ENCODE data around the gene CXCL14. TPM values are rescaled to one million over a fixed set of nuclear protein-coding genes. Genes with fewer than 3 reads are reported as not detected.

Gene CXCL14
- total and polyA plus RNA-seq, 2 donors (not counting 1 experiment from before 2014, with no cell fraction given) = 0.17 TPM; not detected in 1

DNA sequence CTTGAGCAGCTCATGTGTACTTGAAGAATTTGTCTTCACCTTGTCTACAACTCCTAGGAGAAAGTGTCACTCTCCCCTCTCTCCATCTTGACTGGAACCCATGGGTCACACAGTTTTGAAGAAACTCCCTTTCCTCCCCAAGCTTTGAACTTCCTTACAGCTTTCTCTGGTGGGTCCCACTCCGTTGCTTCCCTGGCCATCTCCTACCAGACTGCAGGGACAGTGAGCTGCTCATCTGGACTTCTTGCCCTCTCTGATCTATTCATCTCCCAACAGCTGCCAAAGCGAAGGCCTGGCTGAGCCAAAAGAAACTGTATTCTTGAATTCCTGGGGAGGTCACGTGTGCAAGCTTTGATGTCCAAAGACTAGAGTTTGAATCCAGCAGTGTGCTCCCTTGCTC is 22.7 kb upstream of the CXCL14 start:
- Histone ChIP-seq H3K4me3 (replicated peaks in 1 of 4; ENCODE audit: control extremely low read depth in 1 of 4, insufficient read depth in 1 of 4, low read depth in 3 of 4, low read length in 4 of 4) (no peak overlapping the region), H3K9ac (ENCODE audit: insufficient read depth, low read length) (no peak overlapping the region), H3K27me3 (ENCODE audit: control insufficient read depth, insufficient read depth, low read length) (no peaks in the 10 kb centered on the region), H3K79me2 (ENCODE audit: control insufficient read depth, insufficient read depth, low read length) (no peaks in the 10 kb centered on the region), H3K27ac (ENCODE audit: insufficient read depth, low read length) (no peak overlapping the region), H2AFZ (ENCODE audit: low read length) (no peak overlapping the region), H4K20me1 (ENCODE audit: control insufficient read depth, extremely low read depth, insufficient read depth, low read length) (no peaks in the 10 kb centered on the region), H3K9me3 (ENCODE audit: control insufficient read depth, insufficient read depth, low read depth, low read length) (no peaks in the 10 kb centered on the region), H3K4me2 (ENCODE audit: extremely low read depth, insufficient read depth, low read length) (no peak overlapping the region), H3K36me3 (ENCODE audit: control insufficient read depth, insufficient read depth, low read length) (no peaks in the 10 kb centered on the region), H3K4me1 (ENCODE audit: control insufficient read depth, extremely low read depth, insufficient read depth, low read length) (no peaks in the 10 kb centered on the region)
- no peak for TF ChIP-seq EZH2 (IDR thresholded peaks at IDR 0.05; ENCODE audit: low read length, missing control alignments)
- TF ChIP-seq, protein P1, sequence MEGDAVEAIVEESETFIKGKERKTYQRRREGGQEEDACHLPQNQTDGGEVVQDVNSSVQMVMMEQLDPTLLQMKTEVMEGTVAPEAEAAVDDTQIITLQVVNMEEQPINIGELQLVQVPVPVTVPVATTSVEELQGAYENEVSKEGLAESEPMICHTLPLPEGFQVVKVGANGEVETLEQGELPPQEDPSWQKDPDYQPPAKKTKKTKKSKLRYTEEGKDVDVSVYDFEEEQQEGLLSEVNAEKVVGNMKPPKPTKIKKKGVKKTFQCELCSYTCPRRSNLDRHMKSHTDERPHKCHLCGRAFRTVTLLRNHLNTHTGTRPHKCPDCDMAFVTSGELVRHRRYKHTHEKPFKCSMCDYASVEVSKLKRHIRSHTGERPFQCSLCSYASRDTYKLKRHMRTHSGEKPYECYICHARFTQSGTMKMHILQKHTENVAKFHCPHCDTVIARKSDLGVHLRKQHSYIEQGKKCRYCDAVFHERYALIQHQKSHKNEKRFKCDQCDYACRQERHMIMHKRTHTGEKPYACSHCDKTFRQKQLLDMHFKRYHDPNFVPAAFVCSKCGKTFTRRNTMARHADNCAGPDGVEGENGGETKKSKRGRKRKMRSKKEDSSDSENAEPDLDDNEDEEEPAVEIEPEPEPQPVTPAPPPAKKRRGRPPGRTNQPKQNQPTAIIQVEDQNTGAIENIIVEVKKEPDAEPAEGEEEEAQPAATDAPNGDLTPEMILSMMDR (conservative IDR thresholded peaks at IDR 0.05 in 1 of 2, IDR thresholded peaks at IDR 0.05 in 1 of 2; ENCODE audit: low read depth in 1 of 2, low read length in 2 of 2) = no peak
- no peak for DNase-seq (ENCODE audit: low read depth in 2 of 2)

DNA sequence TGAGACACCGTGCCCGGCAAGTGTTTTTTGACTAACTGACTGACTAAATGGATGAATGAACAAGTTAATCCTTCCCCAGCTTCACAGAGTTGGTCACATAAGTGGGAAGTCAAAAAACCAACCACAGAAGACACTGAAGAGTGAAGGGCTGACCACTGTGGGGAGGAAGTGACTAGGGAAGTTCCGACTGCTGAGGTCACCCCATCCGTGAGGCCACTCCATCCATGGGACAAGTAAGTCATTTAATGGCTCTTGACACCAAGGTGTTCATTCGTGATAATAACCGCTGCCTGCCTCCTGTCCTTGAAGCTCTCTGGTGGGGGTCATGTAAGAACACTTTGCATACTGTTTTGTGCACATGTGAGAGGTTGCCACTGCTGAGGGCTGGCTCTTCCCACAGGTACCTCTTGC is 22.2 kb upstream of the CXCL14 start:
- H3K4me1 ChIP-seq (ENCODE audit: control insufficient read depth, extremely low read depth, insufficient read depth, low read length) = no peaks in the 10 kb centered on the region
- TF ChIP-seq, protein P1 (conservative IDR thresholded peaks at IDR 0.05 in 1 of 2, IDR thresholded peaks at IDR 0.05 in 1 of 2; ENCODE audit: low read depth in 1 of 2, low read length in 2 of 2) = no peak
- TF ChIP-seq EZH2 (IDR thresholded peaks at IDR 0.05; ENCODE audit: low read length, missing control alignments) = no peak

DNA sequence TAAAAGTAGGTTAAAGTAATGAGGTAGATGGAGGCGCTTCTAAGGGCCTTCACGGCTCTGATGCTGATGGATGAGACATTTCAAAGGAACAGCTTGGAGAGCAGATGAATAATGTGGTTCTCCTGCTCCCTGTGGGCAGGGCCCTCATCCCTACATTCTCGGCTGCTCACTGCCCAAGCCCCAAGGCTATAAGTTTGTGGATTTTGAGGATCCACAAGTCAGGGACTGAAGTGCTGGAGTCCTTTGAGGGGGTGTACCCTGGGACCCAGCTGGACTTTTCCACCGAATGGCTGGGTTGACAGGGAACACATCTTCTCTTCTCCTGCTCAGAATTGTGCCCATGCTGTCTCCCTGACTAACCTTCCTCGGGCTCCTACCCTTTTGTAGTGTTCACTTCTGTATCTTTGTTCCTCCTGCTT is 21.4 kb upstream of the CXCL14 start:
- Histone ChIP-seq H2AFZ (ENCODE audit: low read length) (no peak overlapping the region), H3K27ac (ENCODE audit: insufficient read depth, low read length) (no peak overlapping the region), H3K9ac (ENCODE audit: insufficient read depth, low read length) (no peak overlapping the region), H3K79me2 (ENCODE audit: control insufficient read depth, insufficient read depth, low read length) (no peaks in the 10 kb centered on the region), H3K9me3 (ENCODE audit: control insufficient read depth, insufficient read depth, low read depth, low read length) (no peaks in the 10 kb centered on the region), H3K4me1 (ENCODE audit: control insufficient read depth, extremely low read depth, insufficient read depth, low read length) (no peaks in the 10 kb centered on the region), H4K20me1 (ENCODE audit: control insufficient read depth, extremely low read depth, insufficient read depth, low read length) (no peaks in the 10 kb centered on the region), H3K4me3 (replicated peaks in 1 of 4; ENCODE audit: control extremely low read depth in 1 of 4, insufficient read depth in 1 of 4, low read depth in 3 of 4, low read length in 4 of 4) (no peak overlapping the region), H3K4me2 (ENCODE audit: extremely low read depth, insufficient read depth, low read length) (no peak overlapping the region), H3K36me3 (ENCODE audit: control insufficient read depth, insufficient read depth, low read length) (no peaks in the 10 kb centered on the region), H3K27me3 (ENCODE audit: control insufficient read depth, insufficient read depth, low read length) (no peaks in the 10 kb centered on the region)
- TF ChIP-seq EZH2 (IDR thresholded peaks at IDR 0.05; ENCODE audit: low read length, missing control alignments) = no peak
- TF ChIP-seq, protein P1 (conservative IDR thresholded peaks at IDR 0.05 in 1 of 2, IDR thresholded peaks at IDR 0.05 in 1 of 2; ENCODE audit: low read depth in 1 of 2, low read length in 2 of 2) = no peak
- DNase-seq (ENCODE audit: low read depth in 2 of 2) = no peak

More for the DNA sequence above, 22.2 kb upstream of the CXCL14 start:
- Histone ChIP-seq H2AFZ (ENCODE audit: low read length) (no peak overlapping the region), H3K27me3 (ENCODE audit: control insufficient read depth, insufficient read depth, low read length) (no peaks in the 10 kb centered on the region), H4K20me1 (ENCODE audit: control insufficient read depth, extremely low read depth, insufficient read depth, low read length) (no peaks in the 10 kb centered on the region), H3K9me3 (ENCODE audit: control insufficient read depth, insufficient read depth, low read depth, low read length) (no peaks in the 10 kb centered on the region), H3K27ac (ENCODE audit: insufficient read depth, low read length) (no peak overlapping the region), H3K9ac (ENCODE audit: insufficient read depth, low read length) (no peak overlapping the region), H3K4me2 (ENCODE audit: extremely low read depth, insufficient read depth, low read length) (no peak overlapping the region), H3K79me2 (ENCODE audit: control insufficient read depth, insufficient read depth, low read length) (no peaks in the 10 kb centered on the region), H3K36me3 (ENCODE audit: control insufficient read depth, insufficient read depth, low read length) (no peaks in the 10 kb centered on the region), H3K4me3 (replicated peaks in 1 of 4; ENCODE audit: control extremely low read depth in 1 of 4, insufficient read depth in 1 of 4, low read depth in 3 of 4, low read length in 4 of 4) (no peak overlapping the region)
- no peak for DNase-seq (ENCODE audit: low read depth in 2 of 2)

Measured in fibroblast of lung (primary cell).